Activated naive CD8-positive, alpha-beta T cell treated with anti-CD3 and anti-CD28 coated beads for 36 hours (primary cell): ENCODE results near the gene GLIS1. TPM values are rescaled to one million over a fixed set of nuclear protein-coding genes. Genes with fewer than 3 reads are reported as not detected.
A peak's percentile ranks its signal among the peaks of the same experiment; 100 is the strongest.

Experiments used
- DNase-seq: peaks from one replicate; pipeline ENCODE4 v3.0.0; 2021
- H3K27ac Mint-ChIP-seq: one replicate; pipeline ENCODE4 v1.8.0; 2022; ENCODE audit warnings: mild to moderate bottlenecking, moderate library complexity, mixed read lengths
- H3K27me3 Mint-ChIP-seq: one replicate; pipeline ENCODE4 v1.8.0; 2022; ENCODE audit warnings: mild to moderate bottlenecking, mixed read lengths
- H3K36me3 Mint-ChIP-seq: one replicate; pipeline ENCODE4 v1.8.0; 2021; ENCODE audit warnings: mild to moderate bottlenecking, mixed read lengths
- H3K4me1 Mint-ChIP-seq: one replicate; pipeline ENCODE4 v1.8.0; 2021; ENCODE audit warnings: mixed read lengths
- H3K4me3 Mint-ChIP-seq: one replicate; pipeline ENCODE4 v1.8.0; 2022; ENCODE audit warnings: mild to moderate bottlenecking, moderate library complexity, mixed read lengths
- H3K9me3 Mint-ChIP-seq: one replicate; pipeline ENCODE4 v1.8.0; 2022; ENCODE audit warnings: mixed read lengths
- total RNA-seq, 2 experiments: library from RNA; stranded (reverse); gene quantifications; one replicate each; pipeline ENCODE4 v1.2.3, GENCODE V29; 2021

Gene GLIS1
- total RNA-seq, 2 experiments from 2014 or later: 0.10 TPM; not detected in 1

GRCh38 chr1:53587252-53587988, 151.5 kb downstream of the GLIS1 start:
- no peak overlapping the region for H3K4me3 Mint-ChIP-seq
- no peak for DNase-seq
- no peaks in the 10 kb centered on the region for H3K9me3 Mint-ChIP-seq
- no peaks in the 10 kb centered on the region for H3K36me3 Mint-ChIP-seq
- no peaks in the 10 kb centered on the region for H3K27me3 Mint-ChIP-seq
- peaks cover 11% of the 10 kb centered on the region for H3K4me1 Mint-ChIP-seq
- H3K27ac Mint-ChIP-seq: no peak overlapping the region

GRCh38 chr1:53586765-53587164, 152.2 kb downstream of the GLIS1 start:
- Mint-ChIP-seq H3K36me3 (no peaks in the 10 kb centered on the region), H3K27ac (no peak overlapping the region), H3K4me1 (peaks cover 11% of the 10 kb centered on the region), H3K27me3 (no peaks in the 10 kb centered on the region), H3K4me3 (no peak overlapping the region), H3K9me3 (no peaks in the 10 kb centered on the region)
- no peak for DNase-seq

GRCh38 chr1:53585565-53585964, 153.4 kb downstream of the GLIS1 start:
- no peaks in the 10 kb centered on the region for H3K36me3 Mint-ChIP-seq
- H3K4me3 Mint-ChIP-seq: no peak overlapping the region
- H3K9me3 Mint-ChIP-seq: no peaks in the 10 kb centered on the region
- no peaks in the 10 kb centered on the region for H3K27me3 Mint-ChIP-seq
- DNase-seq: no peak
- H3K27ac Mint-ChIP-seq: no peak overlapping the region
- H3K4me1 Mint-ChIP-seq: peaks cover 11% of the 10 kb centered on the region

- no peaks in the 10 kb centered on the region for H3K36me3 Mint-ChIP-seq
- no peaks in the 10 kb centered on the region for H3K27me3 Mint-ChIP-seq
- no peaks in the 10 kb centered on the region for H3K9me3 Mint-ChIP-seq
- no peak overlapping the region for H3K4me3 Mint-ChIP-seq
- no peak overlapping the region for H3K27ac Mint-ChIP-seq
- peaks cover 11% of the 10 kb centered on the region for H3K4me1 Mint-ChIP-seq
- peak; percentile 12 for DNase-seq
These were observed 153.8 kb downstream of the GLIS1 start for GRCh38 chr1:53585129-53585528.

- no peak for DNase-seq
These were observed 154.2 kb downstream of the GLIS1 start for GRCh38 chr1:53584777-53585107.

GRCh38 chr1:53583868-53584776, 154.8 kb downstream of the GLIS1 start:
- Mint-ChIP-seq H3K36me3 (no peaks in the 10 kb centered on the region), H3K27me3 (no peaks in the 10 kb centered on the region), H3K4me1 (peaks cover 11% of the 10 kb centered on the region), H3K9me3 (no peaks in the 10 kb centered on the region), H3K4me3 (no peak overlapping the region), H3K27ac (no peak overlapping the region)
- DNase-seq: no peak

More at GRCh38 chr1:53584777-53585107, 154.2 kb downstream of the GLIS1 start:
- no peak overlapping the region for H3K27ac Mint-ChIP-seq
- no peaks in the 10 kb centered on the region for H3K36me3 Mint-ChIP-seq
- no peak overlapping the region for H3K4me3 Mint-ChIP-seq
- no peaks in the 10 kb centered on the region for H3K27me3 Mint-ChIP-seq
- H3K9me3 Mint-ChIP-seq: no peaks in the 10 kb centered on the region
- peaks cover 11% of the 10 kb centered on the region for H3K4me1 Mint-ChIP-seq

GRCh38 chr1:53583021-53583867, 155.7 kb downstream of the GLIS1 start:
- no peaks in the 10 kb centered on the region for H3K27me3 Mint-ChIP-seq
- H3K36me3 Mint-ChIP-seq: no peaks in the 10 kb centered on the region
- H3K4me1 Mint-ChIP-seq: peaks cover 11% of the 10 kb centered on the region
- no peak overlapping the region for H3K4me3 Mint-ChIP-seq
- DNase-seq: no peak
- H3K9me3 Mint-ChIP-seq: no peaks in the 10 kb centered on the region
- H3K27ac Mint-ChIP-seq: no peak overlapping the region

- DNase-seq: no peak
- H3K36me3 Mint-ChIP-seq: no peaks in the 10 kb centered on the region
- H3K27me3 Mint-ChIP-seq: no peaks in the 10 kb centered on the region
- H3K4me1 Mint-ChIP-seq: peaks cover 11% of the 10 kb centered on the region
- no peaks in the 10 kb centered on the region for H3K9me3 Mint-ChIP-seq
- H3K27ac Mint-ChIP-seq: no peak overlapping the region
- H3K4me3 Mint-ChIP-seq: no peak overlapping the region
These were observed 156.5 kb downstream of the GLIS1 start for GRCh38 chr1:53582211-53583020.

GRCh38 chr1:53581476-53581875, 157.5 kb downstream of the GLIS1 start:
- H3K27me3 Mint-ChIP-seq: no peaks in the 10 kb centered on the region
- no peak overlapping the region for H3K4me3 Mint-ChIP-seq
- DNase-seq: no peak
- H3K9me3 Mint-ChIP-seq: no peaks in the 10 kb centered on the region
- H3K4me1 Mint-ChIP-seq: peaks cover 11% of the 10 kb centered on the region
- H3K36me3 Mint-ChIP-seq: no peaks in the 10 kb centered on the region
- H3K27ac Mint-ChIP-seq: no peak overlapping the region

GRCh38 chr1:53580739-53581475, 158.1 kb downstream of the GLIS1 start:
- no peak overlapping the region for H3K4me3 Mint-ChIP-seq
- H3K27ac Mint-ChIP-seq: no peak overlapping the region
- H3K36me3 Mint-ChIP-seq: no peaks in the 10 kb centered on the region
- no peaks in the 10 kb centered on the region for H3K27me3 Mint-ChIP-seq
- peaks cover 11% of the 10 kb centered on the region for H3K4me1 Mint-ChIP-seq
- H3K9me3 Mint-ChIP-seq: no peaks in the 10 kb centered on the region
- DNase-seq: no peak

- H3K4me3 Mint-ChIP-seq: no peak overlapping the region
- DNase-seq: no peak
- peaks cover 9% of the 10 kb centered on the region for H3K4me1 Mint-ChIP-seq
- H3K9me3 Mint-ChIP-seq: no peaks in the 10 kb centered on the region
- H3K27ac Mint-ChIP-seq: no peak overlapping the region
- no peaks in the 10 kb centered on the region for H3K36me3 Mint-ChIP-seq
- no peaks in the 10 kb centered on the region for H3K27me3 Mint-ChIP-seq
These were observed 159.0 kb downstream of the GLIS1 start for GRCh38 chr1:53580009-53580400.

- no peaks in the 10 kb centered on the region for H3K9me3 Mint-ChIP-seq
- no peak overlapping the region for H3K27ac Mint-ChIP-seq
- no peaks in the 10 kb centered on the region for H3K27me3 Mint-ChIP-seq
- no peak for DNase-seq
- H3K4me1 Mint-ChIP-seq: peaks cover 3% of the 10 kb centered on the region
- no peaks in the 10 kb centered on the region for H3K36me3 Mint-ChIP-seq
- H3K4me3 Mint-ChIP-seq: no peak overlapping the region
These were observed 159.5 kb downstream of the GLIS1 start for GRCh38 chr1:53579221-53580008.

GRCh38 chr1:53578358-53578757, 160.6 kb downstream of the GLIS1 start:
- H3K27me3 Mint-ChIP-seq: no peaks in the 10 kb centered on the region
- no peaks in the 10 kb centered on the region for H3K36me3 Mint-ChIP-seq
- H3K9me3 Mint-ChIP-seq: no peaks in the 10 kb centered on the region
- no peak overlapping the region for H3K27ac Mint-ChIP-seq
- no peak overlapping the region for H3K4me3 Mint-ChIP-seq
- H3K4me1 Mint-ChIP-seq: peaks cover 3% of the 10 kb centered on the region
- DNase-seq: no peak
